HG02981 (cell line): ENCODE data around the gene HHAT.
A peak's percentile ranks its signal among the peaks of the same experiment; 100 is the strongest.
"Not testable (repeated sequence)": the region's sequence is repeated elsewhere in the genome, so short reads cannot be mapped to it uniquely, and the experiment has no call there.

ENCODE experiments used
- ATAC-seq: cut with Tn5 transposase; IDR thresholded peaks from one replicate; pipeline ENCODE4 v1.9.1; 2021; ENCODE audit warnings: mild to moderate bottlenecking, moderate library complexity; ENCODE audit not compliant: unreplicated experiment

Gene HHAT

GRCh38 chr1:210354305-210354704, 25.6 kb downstream of the HHAT start:
- not testable (repeated sequence) for ATAC-seq

- ATAC-seq = no peak
Observed at GRCh38 chr1:210358626-210359025, 29.9 kb downstream of the HHAT start.

- no peak for ATAC-seq
Observed at GRCh38 chr1:210359255-210359654, 30.6 kb downstream of the HHAT start.

GRCh38 chr1:210360852-210361477, 32.3 kb downstream of the HHAT start:
- no peak for ATAC-seq

GRCh38 chr1:210361665-210362064, 33.0 kb downstream of the HHAT start:
- no peak for ATAC-seq

- ATAC-seq = no peak
Observed at GRCh38 chr1:210362526-210362925, 33.8 kb downstream of the HHAT start.

GRCh38 chr1:210363119-210363518, 34.4 kb downstream of the HHAT start:
- no peak for ATAC-seq

- ATAC-seq = no peak
Observed at GRCh38 chr1:210364479-210364878, 35.8 kb downstream of the HHAT start.

GRCh38 chr1:210366767-210367166, 38.1 kb downstream of the HHAT start:
- ATAC-seq = no peak

GRCh38 chr1:210367566-210367965, 38.9 kb downstream of the HHAT start:
- no peak for ATAC-seq

- no peak for ATAC-seq
Observed at GRCh38 chr1:210369425-210369824, 40.7 kb downstream of the HHAT start.

- no peak for ATAC-seq
Observed at GRCh38 chr1:210371916-210372315, 43.2 kb downstream of the HHAT start.

GRCh38 chr1:210372491-210372890, 43.8 kb downstream of the HHAT start:
- no peak for ATAC-seq

- no peak for ATAC-seq
Observed at GRCh38 chr1:210372931-210373627, 44.4 kb downstream of the HHAT start.

- no peak for ATAC-seq
Observed at GRCh38 chr1:210373628-210373877, 44.9 kb downstream of the HHAT start.

- ATAC-seq = peak; percentile 76
Observed at GRCh38 chr1:210373878-210374599, 45.3 kb downstream of the HHAT start.

GRCh38 chr1:210374600-210374953, 45.9 kb downstream of the HHAT start:
- ATAC-seq = no peak

- ATAC-seq = no peak
Observed at GRCh38 chr1:210376836-210377372, 48.2 kb downstream of the HHAT start.

GRCh38 chr1:210377731-210378333, 49.1 kb downstream of the HHAT start:
- no peak for ATAC-seq

GRCh38 chr1:210378736-210379135, 50.0 kb downstream of the HHAT start:
- no peak for ATAC-seq

GRCh38 chr1:210381934-210382333, 53.2 kb downstream of the HHAT start:
- no peak for ATAC-seq

- no peak for ATAC-seq
Observed at GRCh38 chr1:210384625-210385024, 55.9 kb downstream of the HHAT start.
